ENCODE measurements around the gene ANKRD24.

DNA sequence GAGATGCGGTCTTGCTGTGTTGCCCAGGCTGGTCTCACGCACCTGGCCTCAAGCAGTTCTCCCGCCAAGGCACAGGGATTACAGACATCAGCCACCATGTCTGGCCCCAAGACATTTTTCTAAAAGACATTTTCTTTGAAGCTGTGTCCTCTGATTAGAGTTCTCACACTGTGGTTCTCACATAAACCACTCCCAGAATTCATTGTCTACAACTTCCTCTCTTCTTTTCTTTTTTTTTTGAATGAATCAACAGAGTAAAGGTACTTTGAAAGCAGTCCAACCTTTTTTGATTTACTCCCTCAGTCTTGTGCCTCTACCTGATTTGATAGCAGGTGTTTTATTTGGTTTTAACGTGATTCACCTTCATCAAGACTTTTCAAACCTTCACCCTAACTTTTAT is 82.3 kb downstream of the ANKRD24 start:
- no peak for TF ChIP-seq POLR2A (IDR thresholded peaks at IDR 0.05; ENCODE audit: low read depth, low read length)
- TF ChIP-seq MYC (IDR thresholded peaks at IDR 0.05; ENCODE audit: low read depth, low read length) = no peak
- TF ChIP-seq, protein P1, sequence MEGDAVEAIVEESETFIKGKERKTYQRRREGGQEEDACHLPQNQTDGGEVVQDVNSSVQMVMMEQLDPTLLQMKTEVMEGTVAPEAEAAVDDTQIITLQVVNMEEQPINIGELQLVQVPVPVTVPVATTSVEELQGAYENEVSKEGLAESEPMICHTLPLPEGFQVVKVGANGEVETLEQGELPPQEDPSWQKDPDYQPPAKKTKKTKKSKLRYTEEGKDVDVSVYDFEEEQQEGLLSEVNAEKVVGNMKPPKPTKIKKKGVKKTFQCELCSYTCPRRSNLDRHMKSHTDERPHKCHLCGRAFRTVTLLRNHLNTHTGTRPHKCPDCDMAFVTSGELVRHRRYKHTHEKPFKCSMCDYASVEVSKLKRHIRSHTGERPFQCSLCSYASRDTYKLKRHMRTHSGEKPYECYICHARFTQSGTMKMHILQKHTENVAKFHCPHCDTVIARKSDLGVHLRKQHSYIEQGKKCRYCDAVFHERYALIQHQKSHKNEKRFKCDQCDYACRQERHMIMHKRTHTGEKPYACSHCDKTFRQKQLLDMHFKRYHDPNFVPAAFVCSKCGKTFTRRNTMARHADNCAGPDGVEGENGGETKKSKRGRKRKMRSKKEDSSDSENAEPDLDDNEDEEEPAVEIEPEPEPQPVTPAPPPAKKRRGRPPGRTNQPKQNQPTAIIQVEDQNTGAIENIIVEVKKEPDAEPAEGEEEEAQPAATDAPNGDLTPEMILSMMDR (IDR thresholded peaks at IDR 0.05; ENCODE audit: extremely low read depth in 1 of 2, insufficient read depth in 1 of 2, low read depth in 1 of 2, low read length in 2 of 2) = no peak
- no peak for TF ChIP-seq EZH2 (IDR thresholded peaks at IDR 0.05; ENCODE audit: borderline replicate concordance, low read depth, low read length, severe bottlenecking)
- TF ChIP-seq POLR2AphosphoS5 (IDR thresholded peaks at IDR 0.05; ENCODE audit: insufficient read depth, low read depth, low read length) = no peak
- TF ChIP-seq FOS (IDR thresholded peaks at IDR 0.05; ENCODE audit: borderline replicate concordance, insufficient read depth, low read length) = no peak
